ENCODE data around the gene UNC80. TPM values are rescaled to one million over a fixed set of nuclear protein-coding genes. Genes with fewer than 3 reads are reported as not detected.

Gene UNC80
- total and polyA plus RNA-seq, 2 donors (not counting 3 experiments of a cell fraction or from before 2014, with no cell fraction given): not detected

GRCh38 chr2:210009896-210010295 is 238.3 kb downstream of the UNC80 start:
- Histone ChIP-seq H3K27me3 (ENCODE audit: control insufficient read depth in 2 of 2, insufficient read depth in 2 of 2, low read length in 2 of 2) (no peaks in the 10 kb centered on the region), H3K4me2 (ENCODE audit: insufficient read depth, low read length) (no peak overlapping the region), H3K4me3 (replicated peaks in 1 of 3; ENCODE audit: insufficient read depth in 1 of 3, low read depth in 1 of 3, low read length in 3 of 3) (no peak overlapping the region), H3K27ac (ENCODE audit: insufficient read depth, low read depth, low read length) (no peak overlapping the region), H4K20me1 (replicated peaks; ENCODE audit: control insufficient read depth, extremely low read depth, insufficient read depth, low read length) (peaks cover 4% of the 10 kb centered on the region), H3K4me1 (ENCODE audit: control insufficient read depth, extremely low read depth, insufficient read depth, low read length) (peaks cover 2% of the 10 kb centered on the region), H3K36me3 (ENCODE audit: control insufficient read depth in 2 of 2, extremely low read depth in 1 of 2, insufficient read depth in 2 of 2, low read length in 2 of 2) (peaks cover 3 to 6% of the 10 kb centered on the region in 2 experiments), H2AFZ (ENCODE audit: low read depth, low read length) (no peak overlapping the region), H3K9ac (replicated peaks; ENCODE audit: extremely low read depth, insufficient read depth, low read length) (no peak overlapping the region), H3K79me2 (ENCODE audit: control insufficient read depth, insufficient read depth, low read length) (peaks cover 90% of the 10 kb centered on the region), H3K9me3 (replicated peaks; ENCODE audit: control insufficient read depth, insufficient read depth, low read length) (no peaks in the 10 kb centered on the region), H3K9me1 (replicated peaks; ENCODE audit: control insufficient read depth, extremely low read depth, insufficient read depth, low read length) (no peaks in the 10 kb centered on the region)
- dilution Hi-C loops (cut with MboI; ENCODE audit: extremely low pct_ligation_motif_present, low sequenced_read_pairs) (no loop called here), intact Hi-C loops (cut with micrococcal nuclease) (loop anchor here (10.0 kb wide), 1 partner anchor 465 kb away; the partner anchor contains the start of gene LANCL1)
- no peak for DNase-seq (ENCODE audit: low read depth, low spot score)
- CTCF ChIA-PET: interaction anchor here (2.7 kb wide), 1 partner anchor 189 kb away, joined by 8 read pairs; no protein-coding TSS in a partner anchor
- FAIRE-seq: no peak
- POLR2A ChIA-PET: no interaction called here
- no TSS peak for BruUV-seq (replicated peaks)
- no peak for TF ChIP-seq POLR2AphosphoS5 (IDR thresholded peaks at IDR 0.05; ENCODE audit: insufficient read depth, low read depth, low read length)
- TF ChIP-seq FOS (IDR thresholded peaks at IDR 0.05; ENCODE audit: borderline replicate concordance, insufficient read depth, low read length): no peak
- TF ChIP-seq POLR2A (IDR thresholded peaks at IDR 0.05; ENCODE audit: low read depth, low read length): no peak
- no peak for TF ChIP-seq CTCF (IDR thresholded peaks at IDR 0.05; ENCODE audit: extremely low read depth in 1 of 2, insufficient read depth in 1 of 2, low read depth in 1 of 2, low read length in 2 of 2)
- no peak for TF ChIP-seq EZH2 (IDR thresholded peaks at IDR 0.05; ENCODE audit: borderline replicate concordance, low read depth, low read length, severe bottlenecking)
- no peak for TF ChIP-seq MAX (IDR thresholded peaks at IDR 0.05; ENCODE audit: insufficient read depth, insufficient read length)
- TF ChIP-seq GATA2 (IDR thresholded peaks at IDR 0.05; ENCODE audit: insufficient read depth, insufficient read length, low read depth, low read length): no peak
- no peak for TF ChIP-seq JUN (IDR thresholded peaks at IDR 0.05; ENCODE audit: borderline replicate concordance, insufficient read depth, insufficient read length, low read depth)
- TF ChIP-seq MYC (IDR thresholded peaks at IDR 0.05; ENCODE audit: low read depth, low read length): no peak

All from endothelial cell of umbilical vein (primary cell).